ENCODE results near the gene NYNRIN.

GRCh38 chr14:24390701-24391468, 7.9 kb upstream of the NYNRIN start:
- TF ChIP-seq CTCF (IDR thresholded peaks at IDR 0.05), result no peak
- no peak for TF ChIP-seq EZH2 (IDR thresholded peaks at IDR 0.05)
